NB4 (cell line): Measurements from ENCODE around the gene CSF3R.
"Not testable (repeated sequence)": the region's sequence is repeated elsewhere in the genome, so short reads cannot be mapped to it uniquely, and the experiment has no call there.

Source experiments
- DNase-seq: peaks from one replicate; pipeline ENCODE4 v3.0.0; 2010; ENCODE audit warnings: low read depth
- H3K4me3 ChIP-seq: one replicate; pipeline ENCODE4 v1.5.1; 2011; ENCODE audit warnings: mild to moderate bottlenecking, low read depth, low read length, moderate library complexity
- CTCF ChIP-seq: IDR thresholded peaks from one replicate; pipeline ENCODE4 v1.5.1; 2012; ENCODE audit warnings: low read depth, low read length
- MAX ChIP-seq: IDR thresholded peaks from 2 replicates; pipeline ENCODE4 v1.6.1; 2011; ENCODE audit warnings: low read depth, low read length
- MYC ChIP-seq: IDR thresholded peaks from 2 replicates; pipeline ENCODE4 v1.6.1; 2011; ENCODE audit warnings: low read depth, low read length
- POLR2A ChIP-seq: IDR thresholded peaks from 2 replicates; pipeline ENCODE4 v1.6.1; 2011; ENCODE audit warnings: mild to moderate bottlenecking; ENCODE audit not compliant: insufficient read length; ENCODE audit errors: extremely low read depth

CSF3R gene

GRCh38 chr1:36514501-36514900 is 31.8 kb upstream of the CSF3R start:
- TF ChIP-seq MYC (no peak), CTCF (no peak), MAX (no peak)
- DNase-seq: no peak
- H3K4me3 ChIP-seq: no peak overlapping the region

GRCh38 chr1:36513676-36514473 is 31.2 kb upstream of the CSF3R start:
- DNase-seq: no peak
- H3K4me3 ChIP-seq: no peak overlapping the region
- TF ChIP-seq MAX (no peak), MYC (no peak), POLR2A (no peak), CTCF (no peak)

GRCh38 chr1:36512842-36513241 is 30.1 kb upstream of the CSF3R start:
- no peak overlapping the region for H3K4me3 ChIP-seq
- DNase-seq: no peak
- no peak for TF ChIP-seq CTCF
- no peak for TF ChIP-seq MYC
- no peak for TF ChIP-seq POLR2A
- TF ChIP-seq MAX: no peak

GRCh38 chr1:36511804-36512798 is 29.4 kb upstream of the CSF3R start:
- peak; percentile 15 for DNase-seq
- no peak for TF ChIP-seq POLR2A
- TF ChIP-seq MAX: no peak

GRCh38 chr1:36511220-36511619 is 28.5 kb upstream of the CSF3R start:
- DNase-seq: not testable (repeated sequence)

More at GRCh38 chr1:36511804-36512798, 29.4 kb upstream of the CSF3R start:
- H3K4me3 ChIP-seq: no peak overlapping the region

GRCh38 chr1:36510418-36510817 is 27.7 kb upstream of the CSF3R start:
- TF ChIP-seq MAX: no peak
- DNase-seq: no peak
- no peak overlapping the region for H3K4me3 ChIP-seq

More at GRCh38 chr1:36511220-36511619, 28.5 kb upstream of the CSF3R start:
- not testable (repeated sequence) for H3K4me3 ChIP-seq

- no peak overlapping the region for H3K4me3 ChIP-seq
- DNase-seq: no peak
- TF ChIP-seq CTCF (no peak), MAX (no peak), MYC (no peak), POLR2A (no peak)
These were observed 25.5 kb upstream of the CSF3R start for GRCh38 chr1:36508257-36508656.
